ENCODE data around the gene PHF21A. TPM values are rescaled to one million over a fixed set of nuclear protein-coding genes. Genes with fewer than 3 reads are reported as not detected.
A peak's percentile ranks its signal among the peaks of the same experiment; 100 is the strongest.

PHF21A gene
- total and polyA plus RNA-seq, 2 of the 13 experiments (the other 11 are each of a cell fraction or from before 2014, with no cell fraction given): 4.1 to 34.6 TPM

- no peak for TF ChIP-seq SMAD9 (CRISPR knock-in tag; IDR thresholded peaks at IDR 0.05)
- no peak for TF ChIP-seq KLF9 (CRISPR knock-in tag; IDR thresholded peaks at IDR 0.05; ENCODE audit: low read depth)
- no peak for TF ChIP-seq IKZF4 (CRISPR knock-in tag; IDR thresholded peaks at IDR 0.05; ENCODE audit: borderline replicate concordance, low read depth, not compliant biosample characterization)
- TF ChIP-seq ZNF878 (CRISPR knock-in tag; IDR thresholded peaks at IDR 0.05): no peak
- TF ChIP-seq HMG20A (CRISPR knock-in tag; IDR thresholded peaks at IDR 0.05; ENCODE audit: borderline replicate concordance): no peak
- TF ChIP-seq RFX5 (IDR thresholded peaks at IDR 0.05; ENCODE audit: low read depth, low read length): no peak
- TF ChIP-seq SRY (CRISPR knock-in tag; IDR thresholded peaks at IDR 0.05): no peak
- TF ChIP-seq ZNF629 (CRISPR knock-in tag; conservative IDR thresholded peaks at IDR 0.05): no peak
- no peak for TF ChIP-seq ZMYM3 (CRISPR knock-in tag; IDR thresholded peaks at IDR 0.05)
- TF ChIP-seq ZNF33B (CRISPR knock-in tag; IDR thresholded peaks at IDR 0.05): no peak
- no peak for TF ChIP-seq PAWR (CRISPR knock-in tag; IDR thresholded peaks at IDR 0.05; ENCODE audit: borderline replicate concordance)
- peak; percentile 58; the same call in 1 of the 2 replicates for TF ChIP-seq MIXL1 (CRISPR knock-in tag; IDR thresholded peaks at IDR 0.05)
- no peak for TF ChIP-seq AGO2 (optimal IDR thresholded peaks at IDR 0.05; ENCODE audit: low read depth, low read length)
- no peak for TF ChIP-seq ZNF513 (CRISPR knock-in tag; conservative IDR thresholded peaks at IDR 0.05)
- peak; percentile 81 for TF ChIP-seq CEBPG (CRISPR knock-in tag; IDR thresholded peaks at IDR 0.05)
- no peak for TF ChIP-seq ZBTB26 (CRISPR knock-in tag; IDR thresholded peaks at IDR 0.05; ENCODE audit: borderline replicate concordance)
- no peak for TF ChIP-seq ZFY (CRISPR knock-in tag; IDR thresholded peaks at IDR 0.05)
- no peak for TF ChIP-seq ZNF616 (CRISPR knock-in tag; IDR thresholded peaks at IDR 0.05; ENCODE audit: low read depth)
- peak; percentile 82 to 83 for TF ChIP-seq MAFK (conservative IDR thresholded peaks at IDR 0.05 in 1 of 2, IDR thresholded peaks at IDR 0.05 in 1 of 2; ENCODE audit: low read length in 2 of 2)
- no peak for TF ChIP-seq RFXAP (CRISPR knock-in tag; IDR thresholded peaks at IDR 0.05; ENCODE audit: borderline replicate concordance)
- peak; percentile 66 for TF ChIP-seq MAFF (IDR thresholded peaks at IDR 0.05; ENCODE audit: low read depth, low read length)
- TF ChIP-seq CEBPB (IDR thresholded peaks at IDR 0.05; ENCODE audit: borderline replicate concordance, low read depth, low read length): peak; percentile 47; the same call in 1 of the 2 replicates
- no peak for TF ChIP-seq ZNF652 (CRISPR knock-in tag; IDR thresholded peaks at IDR 0.05; ENCODE audit: borderline replicate concordance, low read depth)
- TF ChIP-seq GABPB1 (CRISPR knock-in tag; IDR thresholded peaks at IDR 0.05): peak; percentile 47; the same call in 1 of the 2 replicates
These were observed 8.2 kb downstream of the PHF21A start (continued) for GRCh38 chr11:46112961-46113607.
